Measurements from ENCODE around the gene GRM3. TPM values are rescaled to one million over a fixed set of nuclear protein-coding genes. Genes with fewer than 3 reads are reported as not detected.

The GRM3 gene
- total and polyA plus RNA-seq, 2 of the 4 experiments (the other 2 are of a cell fraction): not detected

GRCh38 chr7:86898171-86898570 is 254.5 kb downstream of the GRM3 start:
- dilution Hi-C loops (cut with HindIII; ENCODE audit: low sequenced_read_pairs, unreplicated experiment) (no loop called here), in situ Hi-C loops (cut with MboI; ENCODE audit: low sequenced_read_pairs) (no loop called here), intact Hi-C loops (cut with micrococcal nuclease) (no loop called here)
- Histone ChIP-seq H3K56ac (ENCODE audit: extremely low read depth, insufficient read depth, low read length) (no peak overlapping the region), H4K5ac (ENCODE audit: low read depth, low read length) (no peak overlapping the region), H3K18ac (ENCODE audit: low read depth, low read length) (no peak overlapping the region), H3K27ac (ENCODE audit: insufficient read depth, low read length) (no peak overlapping the region), H2AK5ac (ENCODE audit: low read depth, low read length) (no peak overlapping the region), H2BK5ac (ENCODE audit: low read depth, low read length, poor library complexity, severe bottlenecking) (no peak overlapping the region), H2AK9ac (replicated peaks; ENCODE audit: low read depth, low read length, poor library complexity) (no peak overlapping the region), H3K36me3 (ENCODE audit: control insufficient read depth, insufficient read depth, low read length) (no peaks in the 10 kb centered on the region), H2BK120ac (ENCODE audit: low read depth, low read length) (no peak overlapping the region), H3K4ac (ENCODE audit: low read depth, low read length) (no peak overlapping the region), H3K4me1 (ENCODE audit: control insufficient read depth, insufficient read depth, low read length) (no peaks in the 10 kb centered on the region), H3K14ac (replicated peaks; ENCODE audit: low read depth, low read length) (no peak overlapping the region), H2BK15ac (ENCODE audit: low read depth, low read length) (no peak overlapping the region), H3K9ac (ENCODE audit: low read depth, low read length) (no peak overlapping the region), H3K9me3 (ENCODE audit: control insufficient read depth, insufficient read depth, low read length) (no peaks in the 10 kb centered on the region), H3K9me1 (ENCODE audit: insufficient read depth, low read length) (no peaks in the 10 kb centered on the region), H3K4me3 (ENCODE audit: insufficient read depth, low read depth, low read length) (no peak overlapping the region), H3K79me1 (ENCODE audit: low read depth in 1 of 2, low read length in 2 of 2) (no peaks in the 10 kb centered on the region), H4K8ac (ENCODE audit: low read depth in 2 of 2, low read length in 2 of 2) (no peak overlapping the region), H3K23ac (ENCODE audit: low read depth, low read length) (no peak overlapping the region), H4K20me1 (ENCODE audit: insufficient read depth, low read length) (no peaks in the 10 kb centered on the region), H2BK20ac (ENCODE audit: low read depth, low read length) (no peak overlapping the region), H3K27me3 (ENCODE audit: control insufficient read depth, insufficient read depth, low read length) (no peaks in the 10 kb centered on the region), H3K4me2 (ENCODE audit: low read depth, low read length) (no peak overlapping the region), H4K91ac (ENCODE audit: insufficient read depth, low read depth, low read length) (no peak overlapping the region), H2AFZ (replicated peaks; ENCODE audit: low read length, poor library complexity) (no peak overlapping the region)
- BruUV-seq (replicated peaks): no TSS peak
- no peak for ATAC-seq (ENCODE audit: low read depth)
- TF ChIP-seq USF2 (IDR thresholded peaks at IDR 0.05; ENCODE audit: low read depth, low read length) (no peak), MAZ (IDR thresholded peaks at IDR 0.05; ENCODE audit: borderline replicate concordance, low read depth, low read length) (no peak), NFE2L2 (IDR thresholded peaks at IDR 0.05; ENCODE audit: low read depth, low read length) (no peak), CHD1 (IDR thresholded peaks at IDR 0.05; ENCODE audit: low read depth, low read length) (no peak), MAFK (IDR thresholded peaks at IDR 0.05; ENCODE audit: low read depth, low read length) (no peak), MXI1 (IDR thresholded peaks at IDR 0.05; ENCODE audit: borderline replicate concordance, low read depth, low read length) (no peak), RAD21 (IDR thresholded peaks at IDR 0.05; ENCODE audit: low read length) (no peak)
- POLR2A ChIA-PET (ENCODE audit: unreplicated experiment): no interaction called here
- WGBS, 2 experiments (ENCODE audit: extremely low coverage in 2 of 2, insufficient read length in 1 of 2): no CpG with 5 or more reads among the region's 2 CpGs
- DNase-seq: no peak
- CTCF ChIA-PET: interaction anchor here (0.6 kb wide), 1 partner anchor 537 kb away, joined by 3 read pairs; no protein-coding TSS in a partner anchor
